Measurements from ENCODE around the gene MCTP2.

DNA sequence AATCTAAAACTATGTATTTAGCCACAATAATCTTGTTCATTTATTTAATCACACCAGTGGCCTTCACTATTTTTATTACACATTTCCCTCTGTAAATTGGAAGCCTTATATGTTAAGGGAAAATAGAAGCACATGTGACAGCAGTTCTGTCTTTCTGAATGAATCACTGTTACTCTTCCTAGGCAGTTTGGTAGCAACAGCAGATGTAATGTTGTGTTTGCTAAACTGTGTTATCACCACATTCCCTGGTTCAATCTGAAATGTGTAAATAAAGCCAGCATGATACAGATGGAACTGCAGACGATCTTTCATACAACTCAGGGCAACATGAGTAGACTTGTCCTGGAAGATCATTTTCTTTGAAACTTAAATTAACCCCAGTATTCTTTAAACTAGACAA lies 220.1 kb downstream of the MCTP2 start:
- TF ChIP-seq CTCF (IDR thresholded peaks at IDR 0.05) (no peak), POLR2A (IDR thresholded peaks at IDR 0.05) (no peak), EP300 (IDR thresholded peaks at IDR 0.05) (no peak)
